ENCODE measurements around the gene EFHC1. TPM values are rescaled to one million over a fixed set of nuclear protein-coding genes. Genes with fewer than 3 reads are reported as not detected.

The EFHC1 gene
- total RNA-seq, 4 donors from 2014 or later = 30.6 to 45.6 (median 37.7) TPM

- Histone ChIP-seq H3K27me3 (no peaks in the 10 kb centered on the region), H3K9me3 (no peaks in the 10 kb centered on the region), H3K27ac (peak overlapping the region in 3 of 4 donors; percentile 60 to 99 (median 83)), H3K36me3 (no peaks in the 10 kb centered on the region), H3K4me1 (peaks cover 0 to 85% (median 48%) of the 10 kb centered on the region in 4 donors), H3K4me3 (peak overlapping the region in 1 of 4 donors; percentile 96)
- no peak for TF ChIP-seq EP300 (IDR thresholded peaks at IDR 0.05)
- no peak for TF ChIP-seq POLR2A (IDR thresholded peaks at IDR 0.05)
- no peak for TF ChIP-seq CTCF (IDR thresholded peaks at IDR 0.05)
- WGBS, 2 donors = 83 to 87% methylated on average over 4 of the region's 4 CpGs
- no peak for DNase-seq (ENCODE audit: low spot score in 2 of 2)
Measured at GRCh38 chr6:52572536-52572935, 152.4 kb downstream of the EFHC1 start.

GRCh38 chr6:52573295-52573694 is 153.2 kb downstream of the EFHC1 start:
- peaks cover 0 to 85% (median 47%) of the 10 kb centered on the region in 4 donors for H3K4me1 ChIP-seq
- no peaks in the 10 kb centered on the region for H3K27me3 ChIP-seq
- DNase-seq (ENCODE audit: low spot score in 2 of 2) = no peak
- H3K4me3 ChIP-seq = peak overlapping the region in 1 of 4 donors; percentile 96
- H3K9me3 ChIP-seq = no peaks in the 10 kb centered on the region
- TF ChIP-seq POLR2A (IDR thresholded peaks at IDR 0.05) = no peak
- WGBS, 2 donors = 11 to 15% methylated on average over 2 of the region's 2 CpGs
- H3K36me3 ChIP-seq = no peaks in the 10 kb centered on the region
- peak overlapping the region in 3 of 4 donors; percentile 60 to 99 (median 83) for H3K27ac ChIP-seq

Other genes starting within 250 kb of the EFHC1 start
- not detected for gene IL17A, start 234.0 kb upstream of the EFHC1 start, total RNA-seq
- not detected for gene IL17F, start 175.8 kb upstream of the EFHC1 start, total RNA-seq
- 10 to 100 TPM; 33.2 to 67.1 (median 35.1) TPM for gene MCM3, start 135.6 kb upstream of the EFHC1 start, total RNA-seq
- 10 to 100 TPM; 12.6 to 33.2 (median 22.3) TPM for gene PAQR8, start 58.2 kb upstream of the EFHC1 start, total RNA-seq
- gene TRAM2, start 156.7 kb downstream of the EFHC1 start, total RNA-seq = 10 to 100 TPM; 21.3 to 27.5 (median 23.7) TPM